Mesendoderm (in vitro differentiated cells): ENCODE results near the gene NDUFA8.

ENCODE experiments used
- DNase-seq: peaks from one replicate; pipeline ENCODE4 v3.0.0; 2013
- H2AK5ac ChIP-seq: 2 replicates; pipeline ENCODE4 v1.6.1; 2013; ENCODE audit warnings: low read length, inconsistent platforms
- H2BK120ac ChIP-seq: 2 replicates; pipeline ENCODE4 v1.6.1; 2013; ENCODE audit warnings: low read depth, mild to moderate bottlenecking, low read length, moderate library complexity, mixed read lengths
- H2BK15ac ChIP-seq: replicated peaks from 2 replicates; pipeline ENCODE4 v1.6.1; 2013; ENCODE audit warnings: low read depth, mild to moderate bottlenecking, moderate library complexity
- H2BK5ac ChIP-seq: 2 replicates; pipeline ENCODE4 v1.6.1; 2013; ENCODE audit warnings: low read length, inconsistent platforms
- H3K18ac ChIP-seq: 2 replicates; pipeline ENCODE4 v1.6.1; 2013; ENCODE audit warnings: mild to moderate bottlenecking, low read length, mixed read lengths
- H3K23ac ChIP-seq: one replicate; pipeline ENCODE4 v1.6.1; 2013; ENCODE audit warnings: low read length
- H3K27ac ChIP-seq: 2 replicates; pipeline ENCODE4 v1.5.1; 2013; ENCODE audit warnings: low read depth, mild to moderate bottlenecking, inconsistent platforms, low read length, moderate library complexity
- H3K27me3 ChIP-seq: 2 replicates; pipeline ENCODE4 v1.6.1; 2013; ENCODE audit warnings: low read length, control low read depth, mild to moderate bottlenecking, inconsistent platforms; ENCODE audit not compliant: insufficient read depth, poor library complexity
- H3K36me3 ChIP-seq: 2 replicates; pipeline ENCODE4 v1.6.1; 2013; ENCODE audit warnings: low read length, inconsistent platforms; ENCODE audit not compliant: control insufficient read depth, insufficient read depth
- H3K4ac ChIP-seq: one replicate; pipeline ENCODE4 v1.6.1; 2013; ENCODE audit warnings: low read depth, mild to moderate bottlenecking, low read length, moderate library complexity
- H3K4me1 ChIP-seq: 2 replicates; pipeline ENCODE4 v1.6.1; 2013; ENCODE audit warnings: low read depth, low read length, inconsistent platforms; ENCODE audit not compliant: control insufficient read depth
- H3K4me2 ChIP-seq: 2 replicates; pipeline ENCODE4 v1.6.1; 2013; ENCODE audit warnings: low read length
- H3K4me3 ChIP-seq: 2 replicates; pipeline ENCODE4 v1.5.1; 2013; ENCODE audit warnings: mild to moderate bottlenecking, low read length
- H3K56ac ChIP-seq: one replicate; pipeline ENCODE4 v1.6.1; 2013; ENCODE audit warnings: low read length
- H3K79me1 ChIP-seq: 2 replicates; pipeline ENCODE4 v1.6.1; 2013; ENCODE audit warnings: low read length, inconsistent platforms
- H3K79me2 ChIP-seq: 2 replicates; pipeline ENCODE4 v1.6.1; 2013; ENCODE audit warnings: mild to moderate bottlenecking, low read length; ENCODE audit not compliant: control insufficient read depth, insufficient read depth
- H3K9ac ChIP-seq: 2 replicates; pipeline ENCODE4 v1.6.1; 2013; ENCODE audit warnings: low read length, inconsistent platforms
- H4K5ac ChIP-seq: one replicate; pipeline ENCODE4 v1.6.1; 2013; ENCODE audit warnings: low read length
- H4K8ac ChIP-seq: one replicate; pipeline ENCODE4 v1.6.1; 2013; ENCODE audit warnings: low read depth, mild to moderate bottlenecking, control low read depth, low read length, moderate library complexity
- WGBS: extraction: QIAGEN DNeasy Blood & Tissue Kit; methylation state at CpG from one replicate; pipeline ENCODE4 v1.1.7; 2013; ENCODE audit warnings: low lambda C conversion rate, missing lambda C conversion rate; ENCODE audit not compliant: insufficient coverage; ENCODE audit errors: extremely low coverage; 5-methylcytosine and 5-hydroxymethylcytosine counted together

The NDUFA8 gene

GRCh38 chr9:122113574-122113973 is 46.0 kb downstream of the NDUFA8 start:
- no peak for DNase-seq
- no peak overlapping the region for H3K27ac ChIP-seq

DNA sequence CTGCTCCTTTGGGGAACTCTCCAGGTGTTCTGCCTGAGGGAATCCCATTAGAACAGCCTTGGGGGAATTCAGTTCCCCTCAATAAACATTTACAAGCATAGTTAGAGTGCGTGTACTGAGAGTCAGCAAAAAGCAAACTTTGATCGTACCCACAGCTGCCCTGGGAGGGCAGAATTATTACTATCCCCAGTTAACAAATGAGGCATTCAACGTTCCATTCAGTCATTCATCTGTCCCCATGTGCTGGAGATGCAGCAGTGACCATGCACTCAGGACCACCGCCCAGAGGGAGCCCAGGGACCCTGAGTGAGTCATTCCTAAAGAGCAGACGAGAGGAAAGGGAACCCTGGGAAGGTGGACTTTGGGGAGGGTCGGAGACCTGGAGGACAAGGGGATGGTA is 47.3 kb downstream of the NDUFA8 start:
- Histone ChIP-seq H3K27ac (no peak overlapping the region), H3K4me2 (no peak overlapping the region), H2BK5ac (no peak overlapping the region), H3K79me1 (no peaks in the 10 kb centered on the region), H3K4ac (no peak overlapping the region), H3K56ac (no peak overlapping the region), H3K27me3 (no peaks in the 10 kb centered on the region), H3K9ac (no peak overlapping the region), H4K5ac (no peak overlapping the region), H3K4me1 (no peaks in the 10 kb centered on the region), H3K79me2 (no peaks in the 10 kb centered on the region), H2AK5ac (no peak overlapping the region), H3K18ac (no peak overlapping the region), H4K8ac (no peak overlapping the region), H2BK15ac (no peak overlapping the region), H2BK120ac (no peak overlapping the region), H3K4me3 (no peak overlapping the region), H3K36me3 (no peaks in the 10 kb centered on the region), H3K23ac (no peak overlapping the region)
- WGBS: no CpG with 5 or more reads among the region's 6 CpGs
- DNase-seq: no peak

More at GRCh38 chr9:122113574-122113973, 46.0 kb downstream of the NDUFA8 start:
- Histone ChIP-seq H2BK120ac (no peak overlapping the region), H3K4me1 (no peaks in the 10 kb centered on the region), H3K18ac (no peak overlapping the region), H3K27me3 (no peaks in the 10 kb centered on the region), H3K4ac (no peak overlapping the region), H3K79me2 (no peaks in the 10 kb centered on the region), H2AK5ac (no peak overlapping the region), H4K5ac (no peak overlapping the region), H2BK15ac (no peak overlapping the region), H3K56ac (no peak overlapping the region), H3K4me3 (no peak overlapping the region), H3K9ac (no peak overlapping the region), H2BK5ac (no peak overlapping the region), H3K23ac (no peak overlapping the region), H3K79me1 (no peaks in the 10 kb centered on the region), H3K4me2 (no peak overlapping the region), H3K36me3 (no peaks in the 10 kb centered on the region), H4K8ac (no peak overlapping the region)
- no CpG with 5 or more reads among the region's 5 CpGs for WGBS

- Histone ChIP-seq H3K79me1 (no peaks in the 10 kb centered on the region), H3K79me2 (no peaks in the 10 kb centered on the region), H3K4ac (no peak overlapping the region), H3K4me2 (no peak overlapping the region), H3K36me3 (no peaks in the 10 kb centered on the region), H2BK15ac (no peak overlapping the region), H3K4me1 (no peaks in the 10 kb centered on the region), H3K9ac (no peak overlapping the region), H3K18ac (no peak overlapping the region), H2AK5ac (no peak overlapping the region), H2BK5ac (no peak overlapping the region), H3K23ac (no peak overlapping the region), H3K4me3 (no peak overlapping the region), H3K27me3 (no peaks in the 10 kb centered on the region), H4K5ac (no peak overlapping the region), H2BK120ac (no peak overlapping the region), H3K56ac (no peak overlapping the region), H3K27ac (no peak overlapping the region), H4K8ac (no peak overlapping the region)
- WGBS: no CpG with 5 or more reads among the region's 9 CpGs
- DNase-seq: no peak
Measured at GRCh38 chr9:122111413-122112085, 48.0 kb downstream of the NDUFA8 start.

GRCh38 chr9:122110100-122110833 is 49.3 kb downstream of the NDUFA8 start:
- Histone ChIP-seq H3K18ac (no peak overlapping the region), H3K36me3 (no peaks in the 10 kb centered on the region), H3K79me1 (no peaks in the 10 kb centered on the region), H3K56ac (no peak overlapping the region), H3K27ac (no peak overlapping the region), H3K4ac (no peak overlapping the region), H3K9ac (no peak overlapping the region), H2BK15ac (no peak overlapping the region), H4K5ac (no peak overlapping the region), H3K4me1 (no peaks in the 10 kb centered on the region), H3K79me2 (no peaks in the 10 kb centered on the region), H3K4me3 (no peak overlapping the region), H2BK5ac (no peak overlapping the region), H3K23ac (no peak overlapping the region), H2AK5ac (no peak overlapping the region), H2BK120ac (no peak overlapping the region), H4K8ac (no peak overlapping the region), H3K27me3 (no peaks in the 10 kb centered on the region), H3K4me2 (no peak overlapping the region)
- no peak for DNase-seq
- no CpG with 5 or more reads among the region's 7 CpGs for WGBS

DNA sequence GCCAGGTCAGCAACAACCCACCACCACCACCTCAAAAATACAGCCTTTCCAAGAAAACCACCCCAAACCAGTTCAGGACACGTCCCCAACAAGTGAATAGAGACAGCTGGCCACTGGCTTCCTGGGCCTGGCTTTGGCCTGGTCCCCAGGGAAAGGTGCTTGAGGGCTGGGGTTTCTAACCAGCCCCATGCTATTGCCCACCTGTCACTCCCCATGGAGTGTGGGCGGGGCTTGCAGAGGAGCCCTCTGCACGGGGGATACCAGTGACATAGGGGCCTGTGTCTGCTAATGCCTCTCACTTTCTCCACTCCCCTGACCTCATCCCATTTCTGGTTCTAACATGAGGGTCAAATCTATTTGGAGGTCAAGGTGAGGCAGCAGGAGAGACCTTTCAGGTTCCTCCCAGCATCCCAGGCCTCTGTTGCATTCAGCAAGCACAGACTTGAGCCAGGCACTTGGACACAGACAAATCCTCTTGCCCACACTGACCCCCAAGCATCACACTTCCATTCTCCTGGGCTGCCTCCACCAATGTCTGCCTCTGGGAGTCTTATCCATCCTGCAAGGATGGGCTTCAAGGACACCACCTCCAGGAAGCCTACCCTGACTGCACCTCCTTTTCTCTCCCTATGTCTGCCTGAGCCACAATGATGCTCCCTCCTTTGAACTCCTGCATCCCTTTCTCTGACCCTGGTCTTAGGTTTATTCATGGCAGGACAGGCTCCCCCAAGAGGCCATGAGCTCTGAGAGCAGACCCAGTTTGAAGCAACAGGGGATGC is 50.4 kb downstream of the NDUFA8 start:
- no peaks in the 10 kb centered on the region for H3K79me1 ChIP-seq
- no peak overlapping the region for H3K56ac ChIP-seq
- no peaks in the 10 kb centered on the region for H3K36me3 ChIP-seq
- no peak overlapping the region for H2BK15ac ChIP-seq
- no peaks in the 10 kb centered on the region for H3K27me3 ChIP-seq
- H3K4me1 ChIP-seq: no peaks in the 10 kb centered on the region
- no peak overlapping the region for H3K9ac ChIP-seq
- no peak overlapping the region for H4K8ac ChIP-seq
- no peak for DNase-seq
- H3K4me3 ChIP-seq: no peak overlapping the region
- H3K18ac ChIP-seq: no peak overlapping the region
- H3K4ac ChIP-seq: no peak overlapping the region
- no CpG with 5 or more reads among the region's 3 CpGs for WGBS
- H3K4me2 ChIP-seq: no peak overlapping the region
- no peak overlapping the region for H3K23ac ChIP-seq
- H4K5ac ChIP-seq: no peak overlapping the region
- no peak overlapping the region for H3K27ac ChIP-seq
- H2AK5ac ChIP-seq: no peak overlapping the region
- no peak overlapping the region for H2BK5ac ChIP-seq
- H3K79me2 ChIP-seq: no peaks in the 10 kb centered on the region
- no peak overlapping the region for H2BK120ac ChIP-seq
